Bronchial epithelial cell (primary cell): ENCODE results near the gene AK9. TPM values are rescaled to one million over a fixed set of nuclear protein-coding genes. Genes with fewer than 3 reads are reported as not detected.

Experiments used
- DNase-seq: peaks from one replicate; pipeline ENCODE4 v3.0.0-alpha.2; 2010; ENCODE audit warnings: low read depth
- FAIRE-seq: peaks from 2 replicates; lab custom pipeline; 2011; peaks lifted over from hg19 to GRCh38; lab: Jason Lieb, UNC
- H3K27me3 ChIP-seq: 2 replicates; pipeline ENCODE4 v1.5.1; 2011; ENCODE audit warnings: low read length; ENCODE audit not compliant: control insufficient read depth, insufficient read depth
- H3K36me3 ChIP-seq: 2 replicates; pipeline ENCODE4 v1.5.1; 2011; ENCODE audit warnings: low read length; ENCODE audit not compliant: control insufficient read depth, insufficient read depth
- H3K4me3 ChIP-seq: 2 replicates; pipeline ENCODE4 v1.5.1; 2011; ENCODE audit warnings: mild to moderate bottlenecking, low read depth, low read length, control low read depth
- total RNA-seq: library from RNA; depleted of rRNA; stranded (reverse); fragments of >200 nt; gene quantifications from 2 replicates; pipeline ENCODE4 v1.2.1, GENCODE V29; 2014
- TF ChIP-seq, protein P1 (sequence below): IDR thresholded peaks from 2 replicates; pipeline ENCODE4 v1.5.1; 2011; ENCODE audit warnings: mild to moderate bottlenecking, moderate library complexity, low read length, control low read depth, inconsistent platforms; ENCODE audit not compliant: insufficient read depth, severe bottlenecking

The AK9 gene
- total RNA-seq, 1 donor from 2014 or later: 3.2 TPM

DNA sequence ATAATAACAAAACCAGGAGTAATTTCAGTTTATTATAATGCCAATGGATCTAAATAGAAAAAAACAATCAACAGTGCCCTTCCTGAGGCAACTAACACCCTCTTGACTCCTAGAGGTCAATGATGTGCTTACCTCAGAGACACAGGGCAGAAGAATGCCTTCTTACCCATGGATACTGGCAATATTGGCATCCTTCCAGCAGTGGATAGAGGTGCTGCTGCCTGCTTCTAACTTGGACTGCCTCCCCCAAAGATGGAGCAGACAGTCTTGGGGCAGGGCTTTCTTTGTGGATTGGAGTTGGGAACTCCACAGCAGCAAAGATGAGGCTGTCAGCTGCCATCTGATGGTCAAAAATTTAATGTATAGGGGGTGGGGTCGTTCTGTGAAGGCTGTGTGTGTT is 78.7 kb downstream of the AK9 start:
- TF ChIP-seq, protein P1, sequence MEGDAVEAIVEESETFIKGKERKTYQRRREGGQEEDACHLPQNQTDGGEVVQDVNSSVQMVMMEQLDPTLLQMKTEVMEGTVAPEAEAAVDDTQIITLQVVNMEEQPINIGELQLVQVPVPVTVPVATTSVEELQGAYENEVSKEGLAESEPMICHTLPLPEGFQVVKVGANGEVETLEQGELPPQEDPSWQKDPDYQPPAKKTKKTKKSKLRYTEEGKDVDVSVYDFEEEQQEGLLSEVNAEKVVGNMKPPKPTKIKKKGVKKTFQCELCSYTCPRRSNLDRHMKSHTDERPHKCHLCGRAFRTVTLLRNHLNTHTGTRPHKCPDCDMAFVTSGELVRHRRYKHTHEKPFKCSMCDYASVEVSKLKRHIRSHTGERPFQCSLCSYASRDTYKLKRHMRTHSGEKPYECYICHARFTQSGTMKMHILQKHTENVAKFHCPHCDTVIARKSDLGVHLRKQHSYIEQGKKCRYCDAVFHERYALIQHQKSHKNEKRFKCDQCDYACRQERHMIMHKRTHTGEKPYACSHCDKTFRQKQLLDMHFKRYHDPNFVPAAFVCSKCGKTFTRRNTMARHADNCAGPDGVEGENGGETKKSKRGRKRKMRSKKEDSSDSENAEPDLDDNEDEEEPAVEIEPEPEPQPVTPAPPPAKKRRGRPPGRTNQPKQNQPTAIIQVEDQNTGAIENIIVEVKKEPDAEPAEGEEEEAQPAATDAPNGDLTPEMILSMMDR: no peak
- DNase-seq (no peak), FAIRE-seq (no peak)
- no peaks in the 10 kb centered on the region for H3K27me3 ChIP-seq
- no peak overlapping the region for H3K4me3 ChIP-seq
- H3K36me3 ChIP-seq: no peaks in the 10 kb centered on the region

DNA sequence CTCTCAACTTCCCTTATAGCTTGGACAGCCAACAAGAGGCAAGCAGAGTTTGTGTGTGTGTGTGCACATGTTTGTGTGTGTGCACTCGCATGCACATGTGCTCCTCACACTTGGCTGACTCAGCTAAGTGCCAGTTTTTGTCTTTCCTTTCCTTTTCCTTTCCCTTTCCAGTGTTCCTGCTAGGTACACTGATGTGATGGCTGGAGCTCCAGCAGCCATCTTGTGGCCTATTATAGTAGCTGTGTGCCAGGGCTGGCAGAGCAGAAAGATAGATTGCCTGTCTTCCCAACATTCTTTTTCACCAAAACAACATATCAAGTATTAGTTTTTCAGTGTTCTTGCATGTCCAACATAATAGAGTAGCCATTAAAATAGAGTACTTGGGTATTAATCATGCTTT is 79.5 kb downstream of the AK9 start:
- no peaks in the 10 kb centered on the region for H3K27me3 ChIP-seq
- no peaks in the 10 kb centered on the region for H3K36me3 ChIP-seq
- FAIRE-seq: peak; percentile 23
- TF ChIP-seq, protein P1: no peak
- DNase-seq: no peak
- no peak overlapping the region for H3K4me3 ChIP-seq

DNA sequence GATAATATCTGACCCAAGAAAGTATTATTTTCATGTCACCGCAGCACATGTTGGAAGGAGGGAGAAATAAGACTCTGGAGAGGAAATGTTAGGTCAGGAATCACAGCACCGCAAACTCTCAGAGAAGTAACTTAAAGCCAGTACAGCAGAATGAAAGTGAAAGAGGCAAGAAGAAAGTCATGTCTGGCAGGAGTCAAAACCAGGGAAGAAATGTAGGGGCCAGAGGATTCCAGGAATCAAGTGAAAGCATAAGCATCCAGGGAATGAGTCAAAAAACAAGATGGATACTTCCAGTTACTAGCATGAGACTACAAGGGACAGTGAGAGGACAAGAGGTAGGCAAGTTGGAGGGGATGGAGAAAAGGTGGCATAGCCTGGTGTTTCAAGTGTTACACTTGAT is 80.4 kb downstream of the AK9 start:
- no peaks in the 10 kb centered on the region for H3K27me3 ChIP-seq
- TF ChIP-seq, protein P1: no peak
- no peak for DNase-seq
- no peaks in the 10 kb centered on the region for H3K36me3 ChIP-seq
- no peak overlapping the region for H3K4me3 ChIP-seq
- FAIRE-seq: no peak

DNA sequence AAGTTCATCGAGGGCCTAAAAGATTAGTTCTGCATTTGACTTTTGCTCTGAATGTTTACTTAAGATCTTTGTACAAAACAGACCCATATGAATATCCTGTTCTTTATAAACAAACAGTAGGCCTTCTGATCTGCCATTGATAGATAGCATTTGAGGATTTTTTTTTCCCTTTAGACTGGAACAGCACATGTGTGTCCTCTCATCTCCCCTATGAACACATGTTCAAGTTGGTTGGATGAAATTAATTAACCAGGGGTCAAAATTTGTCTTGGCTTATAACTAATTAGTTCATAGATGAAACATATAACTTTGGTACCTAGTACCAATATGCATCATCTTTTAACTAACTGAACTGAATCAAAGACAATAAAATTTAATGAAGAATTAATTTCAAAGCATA is 81.3 kb downstream of the AK9 start:
- no peak for DNase-seq
- no peak overlapping the region for H3K4me3 ChIP-seq
- no peak for FAIRE-seq
- H3K36me3 ChIP-seq: no peaks in the 10 kb centered on the region
- TF ChIP-seq, protein P1: no peak
- no peaks in the 10 kb centered on the region for H3K27me3 ChIP-seq

DNA sequence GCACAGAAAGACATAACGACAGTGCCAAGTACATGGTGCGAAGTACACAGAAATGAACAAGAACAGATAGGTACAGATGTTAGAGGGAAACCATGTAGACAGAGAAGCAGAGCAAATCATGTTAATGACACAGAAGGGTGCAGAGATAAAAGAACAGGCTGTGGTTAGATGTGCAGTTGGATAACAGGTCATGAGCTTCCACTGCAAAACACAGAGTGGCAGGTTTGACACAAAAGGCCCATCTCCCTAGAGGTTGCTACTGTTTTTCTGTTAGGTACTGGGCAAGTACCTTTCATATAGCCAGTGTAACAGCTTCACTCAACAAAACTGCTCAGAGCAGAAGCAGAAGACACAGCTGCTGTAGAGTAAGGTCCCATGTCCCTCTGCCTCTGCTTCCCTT is 84.6 kb downstream of the AK9 start:
- no peak for FAIRE-seq
- no peak for DNase-seq
- TF ChIP-seq, protein P1: no peak
- Histone ChIP-seq H3K36me3 (no peaks in the 10 kb centered on the region), H3K27me3 (no peaks in the 10 kb centered on the region), H3K4me3 (no peak overlapping the region)

DNA sequence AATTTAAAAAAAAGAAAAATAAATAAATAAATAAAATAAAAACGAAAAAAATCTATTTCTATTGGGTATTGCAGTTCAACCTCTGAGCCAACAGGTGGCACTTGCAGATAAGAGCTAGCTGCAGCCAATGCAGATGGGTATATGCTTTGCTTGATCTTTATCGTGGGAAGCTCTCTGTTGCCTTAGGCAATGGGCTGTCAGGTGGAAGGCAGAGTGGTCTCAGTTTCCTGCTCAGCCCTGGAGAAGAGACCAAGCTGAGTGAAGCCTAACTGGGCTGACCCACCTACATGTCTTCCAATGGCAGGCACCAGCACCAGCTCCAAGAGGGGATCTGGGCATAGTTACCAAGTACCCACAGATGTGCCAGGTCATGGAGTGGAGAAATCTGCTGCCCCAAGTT is 95.0 kb downstream of the AK9 start:
- TF ChIP-seq, protein P1: peak; percentile 44
- Histone ChIP-seq H3K27me3 (no peaks in the 10 kb centered on the region), H3K4me3 (no peak overlapping the region), H3K36me3 (no peaks in the 10 kb centered on the region)
- FAIRE-seq: no peak
- peak; percentile 33 for DNase-seq
